ENCODE data around the gene FRS3.

Gene FRS3

DNA sequence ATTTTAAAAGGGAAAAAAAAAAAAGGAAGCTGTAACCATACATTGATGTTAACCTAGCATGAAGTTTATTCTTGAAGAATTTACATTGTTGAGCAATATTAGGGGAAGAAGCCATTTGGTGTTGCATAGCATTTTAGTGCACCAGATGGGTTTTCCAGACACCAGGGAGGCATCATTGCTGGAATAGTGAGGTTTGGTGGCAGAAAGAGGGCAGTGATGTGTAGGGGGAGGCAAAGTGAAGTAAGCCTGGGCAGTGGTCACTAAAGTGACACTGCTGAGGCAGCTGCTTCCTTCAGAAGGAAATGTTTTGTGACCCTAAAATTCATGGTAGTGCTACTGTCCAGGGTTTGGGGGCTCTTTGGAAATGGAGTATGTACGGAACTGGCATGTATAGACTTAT, 10.3 kb upstream of the FRS3 start:
- peak; percentile 15 for DNase-seq

DNA sequence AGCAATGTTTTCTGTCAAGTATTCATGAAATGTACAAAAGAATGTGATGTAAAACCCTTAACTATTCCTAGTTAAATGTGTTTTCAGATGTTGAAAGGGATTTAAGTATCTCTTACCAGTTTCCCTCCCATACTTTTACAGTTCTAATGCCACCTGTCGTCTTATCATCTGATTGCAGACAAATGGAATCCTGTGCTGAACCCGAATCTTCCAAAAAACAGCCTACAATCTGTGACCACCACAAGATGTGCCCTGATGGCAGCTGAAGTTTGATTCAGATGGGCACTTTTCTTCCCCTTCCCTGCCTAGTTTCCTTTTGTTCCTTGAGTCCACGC, 9.7 kb upstream of the FRS3 start:
- no peak for DNase-seq

DNA sequence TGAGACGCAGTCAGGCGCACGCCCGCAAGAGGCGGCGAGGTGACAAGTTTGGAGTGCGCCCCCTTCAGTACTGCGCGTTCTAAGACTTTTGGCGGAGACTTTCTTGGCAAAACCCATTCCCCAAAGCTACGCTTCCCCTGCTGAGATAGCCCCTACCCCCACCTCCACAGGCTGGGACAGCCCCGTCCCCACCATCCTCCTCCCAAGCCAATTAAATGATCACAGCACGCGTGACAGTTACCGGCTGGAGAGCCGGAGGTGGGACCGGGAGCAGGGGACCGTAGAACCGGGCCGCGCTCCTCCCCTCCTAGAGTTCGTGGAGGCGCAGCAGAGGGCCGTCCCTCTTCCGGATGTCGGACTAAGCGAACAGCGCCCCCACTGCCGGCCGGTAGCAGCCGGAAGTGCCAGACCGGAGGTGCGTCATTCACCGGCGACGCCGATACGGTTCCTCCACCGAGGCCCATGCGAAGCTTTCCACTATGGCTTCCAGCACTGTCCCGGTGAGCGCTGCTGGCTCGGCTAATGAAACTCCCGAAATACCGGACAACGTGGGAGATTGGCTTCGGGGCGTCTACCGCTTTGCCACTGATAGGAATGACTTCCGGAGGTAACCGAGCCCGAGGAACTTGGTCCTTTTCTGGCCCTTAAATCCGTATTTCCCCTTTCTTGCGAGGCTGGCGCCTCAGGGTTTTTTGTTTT, 7.7 kb upstream of the FRS3 start, which contains the start of gene TOMM6:
Gene TOMM6 (plus strand): TSS at position 476 of the 699 bp plus-strand sequence. CDS start 4 bp downstream, at position 480.
- peak; percentile 71 for DNase-seq

DNA sequence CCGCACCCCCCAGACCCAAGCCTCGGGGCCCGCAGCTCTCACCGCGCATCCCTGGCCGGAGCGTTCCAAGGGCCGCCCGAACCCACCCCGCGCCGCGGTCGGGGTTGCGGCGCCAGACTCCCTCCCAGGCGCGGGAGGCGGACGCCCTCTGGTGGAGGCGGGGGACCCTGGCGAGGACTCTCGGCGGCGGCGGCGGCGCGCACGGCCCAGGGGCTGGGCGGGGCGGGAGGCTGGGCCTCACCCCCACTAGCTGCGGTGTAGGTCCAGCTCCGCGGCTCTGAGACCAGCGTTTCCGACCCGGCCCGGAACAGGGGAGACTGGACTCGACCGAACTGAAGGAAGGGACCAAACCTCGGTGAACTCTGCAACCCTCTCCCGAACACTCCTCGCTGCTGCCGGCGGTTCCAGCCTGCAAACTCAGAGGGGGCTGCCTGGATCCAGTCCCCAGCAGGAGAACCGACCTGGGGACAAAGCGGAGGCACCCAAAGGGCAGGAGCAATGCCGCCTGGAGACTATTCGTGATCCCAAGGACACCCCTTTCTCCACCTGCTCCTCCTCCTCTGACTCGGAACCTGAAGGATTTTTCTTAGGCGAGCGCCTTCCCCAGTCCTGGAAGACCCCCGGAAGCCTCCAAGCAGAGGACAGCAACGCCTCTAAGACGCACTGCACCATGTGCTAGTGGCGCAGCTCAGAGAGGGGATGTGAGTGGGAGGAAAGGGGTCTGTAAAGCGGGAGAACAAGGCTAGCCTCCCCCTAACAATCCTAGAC, 6.9 kb upstream of the FRS3 start:
- DNase-seq: peak; percentile 19

DNA sequence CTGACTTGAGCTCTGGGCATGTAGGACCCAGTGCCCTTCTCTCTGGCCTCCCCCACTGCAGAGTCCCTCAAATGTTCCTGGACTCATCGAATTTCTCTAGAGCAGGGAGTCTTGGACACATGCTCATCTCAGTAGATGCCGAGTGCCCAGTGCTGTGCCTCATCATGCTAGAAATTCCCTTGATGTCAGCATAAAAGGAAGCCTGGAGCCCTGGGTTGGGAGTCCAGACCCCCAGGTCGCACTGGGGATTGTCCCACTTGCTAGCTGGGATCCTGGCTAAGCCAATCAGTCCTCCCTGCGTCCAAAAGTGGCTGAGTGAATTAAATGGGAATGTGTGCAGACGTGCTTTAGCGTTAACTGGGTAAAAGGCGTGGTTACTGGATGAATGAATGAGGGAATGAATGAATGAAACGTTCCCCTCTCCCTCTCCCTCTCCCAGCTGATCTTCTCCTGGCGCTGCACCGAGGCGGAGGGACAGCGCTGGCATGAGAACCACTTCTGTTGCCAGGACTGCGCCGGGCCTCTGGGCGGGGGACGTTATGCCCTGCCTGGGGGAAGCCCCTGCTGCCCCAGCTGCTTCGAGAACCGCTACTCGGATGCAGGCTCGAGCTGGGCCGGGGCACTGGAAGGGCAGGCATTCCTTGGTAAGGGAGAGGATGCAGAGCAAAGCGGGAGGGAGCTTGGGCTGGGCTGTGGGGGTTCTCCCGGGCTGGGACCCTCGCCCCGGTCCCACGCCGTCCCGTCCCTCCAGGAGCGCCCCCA, 6.2 kb upstream of the FRS3 start:
- no peak for DNase-seq

DNA sequence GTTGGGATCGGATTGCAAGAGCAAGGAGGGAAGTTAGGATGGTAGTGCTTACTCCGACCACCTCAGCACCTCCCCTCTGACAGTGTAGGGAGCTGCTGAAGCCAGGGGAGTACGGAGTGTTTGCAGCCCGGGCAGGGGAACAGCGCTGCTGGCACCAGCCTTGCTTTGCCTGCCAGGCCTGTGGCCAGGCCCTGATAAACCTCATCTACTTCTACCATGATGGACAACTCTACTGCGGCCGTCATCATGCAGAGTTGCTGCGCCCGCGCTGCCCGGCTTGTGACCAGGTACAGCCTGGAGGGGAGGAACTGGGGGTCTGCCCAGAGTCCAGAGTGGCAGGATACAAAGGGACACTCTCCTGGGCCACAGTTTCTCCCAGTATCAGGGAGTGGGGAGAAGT, 5.6 kb upstream of the FRS3 start:
- DNase-seq: no peak

DNA sequence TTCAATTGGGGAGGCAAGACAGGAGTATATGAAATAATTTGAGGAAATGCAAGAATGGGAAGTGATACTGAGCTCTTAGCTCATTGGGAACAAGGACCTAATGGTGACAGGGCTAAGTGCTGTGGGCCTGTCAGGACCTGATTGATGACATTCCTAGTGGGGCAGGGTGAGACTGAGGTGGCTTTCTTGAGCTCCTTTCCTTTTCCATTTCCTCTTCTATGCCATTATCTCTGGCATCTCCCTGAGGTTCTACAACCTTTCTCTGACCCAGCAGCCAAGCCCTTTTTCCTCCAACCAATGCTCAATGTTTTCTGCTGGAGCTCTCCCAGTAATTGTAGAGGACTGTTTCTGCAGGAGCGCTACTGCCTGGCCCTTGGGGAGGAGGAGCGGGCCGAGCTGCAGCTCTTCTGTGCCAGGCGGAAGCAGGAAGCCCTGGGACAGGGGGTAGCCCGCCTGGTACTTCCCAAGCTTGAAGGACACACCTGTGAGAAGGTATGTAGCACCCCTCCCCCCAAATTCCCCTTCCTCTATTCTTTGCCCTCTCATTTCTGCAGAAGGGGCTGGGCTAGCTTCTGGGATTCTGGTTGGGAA, 5.0 kb upstream of the FRS3 start:
- no peak for DNase-seq

DNA sequence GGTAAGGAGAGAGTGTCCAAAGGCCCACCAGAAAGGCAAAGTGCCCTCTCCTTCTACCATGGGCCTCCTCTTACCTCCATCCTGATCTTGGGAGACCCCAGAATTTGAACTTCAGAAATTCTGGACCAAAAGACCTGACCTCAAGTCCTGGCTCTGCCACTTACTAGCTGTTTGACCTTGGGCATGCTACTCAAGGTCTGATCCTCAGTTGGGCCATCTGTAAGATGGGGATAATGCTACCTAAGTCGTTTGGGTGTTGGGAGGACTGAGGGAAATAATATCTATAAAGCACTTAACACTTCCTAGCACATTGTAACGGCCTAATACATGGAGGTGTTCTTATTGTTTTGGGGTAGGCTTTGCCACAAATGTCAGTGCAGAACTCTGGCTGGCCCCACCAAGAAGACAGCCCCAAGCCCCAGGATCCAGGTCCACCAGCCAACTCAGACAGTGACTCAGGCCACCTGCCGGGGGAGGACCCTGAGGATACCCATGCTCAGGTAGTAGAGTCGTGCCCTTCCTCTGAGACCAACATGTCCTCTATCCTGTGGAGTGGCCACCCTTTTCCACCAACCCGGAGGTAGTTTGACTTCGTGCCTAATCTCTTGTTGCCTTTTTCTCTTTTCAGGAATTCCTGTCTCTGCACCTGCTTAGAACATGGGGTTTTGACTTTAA, 3.5 kb upstream of the FRS3 start:
- no peak for DNase-seq

DNA sequence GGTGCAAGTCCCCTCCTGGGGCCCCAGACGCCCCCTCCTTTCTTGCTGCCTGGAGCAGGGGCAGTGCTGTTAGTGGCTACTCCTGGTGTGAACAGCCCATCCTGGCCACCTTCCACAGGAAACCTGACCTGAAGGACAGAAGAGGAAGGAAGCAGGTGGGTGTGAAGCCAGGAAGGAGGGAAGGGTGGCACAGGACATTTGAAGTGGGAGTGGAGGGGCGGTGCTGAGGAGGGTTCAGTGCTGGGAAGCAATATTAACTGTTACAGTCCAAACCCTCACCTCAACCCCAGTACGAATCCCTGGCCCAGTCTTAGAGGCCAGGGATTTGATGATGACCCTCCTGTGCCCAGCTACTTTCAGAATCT, 1.6 kb upstream of the FRS3 start:
- no peak for DNase-seq

DNA sequence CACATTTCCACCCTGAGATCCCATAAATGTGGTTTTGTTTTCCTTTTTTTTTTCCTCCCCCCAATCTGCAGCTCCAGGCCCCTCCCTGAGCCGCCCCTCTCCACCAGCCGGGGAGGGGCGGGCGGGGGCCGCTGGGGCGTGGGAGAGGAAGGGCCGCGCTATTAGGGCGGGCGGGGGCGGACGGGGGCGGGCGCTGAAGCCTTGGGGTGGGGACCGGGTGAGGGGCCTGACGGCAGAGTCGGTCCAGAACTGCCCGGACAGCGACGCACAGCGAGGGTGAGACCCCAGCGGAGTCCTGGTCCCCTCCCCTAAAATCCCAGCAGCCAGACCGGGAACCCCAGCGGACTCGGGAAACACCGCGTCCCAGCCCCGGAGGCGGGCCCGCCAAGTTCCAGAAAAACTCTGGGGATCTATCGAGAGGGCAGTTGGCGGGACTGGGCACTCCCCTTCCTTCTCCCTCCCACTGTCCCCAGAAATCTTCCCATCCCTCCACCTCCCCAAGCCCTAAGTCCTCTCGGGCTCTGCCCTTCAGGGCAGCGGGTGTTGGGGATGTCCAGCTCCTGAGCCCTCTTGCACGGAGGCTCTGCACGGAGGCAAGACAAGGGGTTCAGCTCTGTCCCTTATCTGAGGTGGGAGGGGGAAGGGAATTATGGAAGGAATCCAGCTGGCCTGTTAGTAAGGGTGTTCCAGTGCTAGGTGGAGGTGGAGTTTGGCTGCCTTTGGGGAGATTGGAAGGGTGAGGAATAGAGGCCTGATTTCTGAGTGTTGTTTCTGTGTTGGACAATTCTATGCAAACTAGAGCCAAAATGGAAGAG, 1.1 kb upstream of the FRS3 start, which contains the start of gene PRICKLE4:
Gene PRICKLE4 (plus strand): TSS at position 232 of the 815 bp plus-strand sequence. CDS start 2,692 bp downstream, outside the sequence.
- DNase-seq: no peak

DNA sequence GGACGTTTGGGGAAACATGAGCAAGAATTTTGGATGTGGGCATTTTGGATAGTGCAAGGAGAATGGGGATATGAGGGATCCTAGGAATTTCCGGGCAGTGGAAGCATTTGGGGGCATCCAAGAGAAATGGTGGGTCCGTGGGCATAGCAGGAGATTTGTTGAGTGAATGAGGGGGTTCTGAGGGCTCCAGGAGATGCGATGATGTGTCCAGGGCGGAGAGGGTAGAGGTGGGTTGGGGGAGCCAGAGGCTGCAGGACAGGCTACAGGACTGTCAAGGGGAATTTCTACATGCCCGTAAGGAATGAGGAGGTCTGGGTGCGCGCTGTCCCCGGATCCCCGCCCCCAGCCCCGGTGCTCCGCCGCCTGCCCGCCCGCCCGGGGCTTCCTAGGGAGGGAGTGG, 364 bp downstream of the FRS3 start:
- no peak for DNase-seq

DNA sequence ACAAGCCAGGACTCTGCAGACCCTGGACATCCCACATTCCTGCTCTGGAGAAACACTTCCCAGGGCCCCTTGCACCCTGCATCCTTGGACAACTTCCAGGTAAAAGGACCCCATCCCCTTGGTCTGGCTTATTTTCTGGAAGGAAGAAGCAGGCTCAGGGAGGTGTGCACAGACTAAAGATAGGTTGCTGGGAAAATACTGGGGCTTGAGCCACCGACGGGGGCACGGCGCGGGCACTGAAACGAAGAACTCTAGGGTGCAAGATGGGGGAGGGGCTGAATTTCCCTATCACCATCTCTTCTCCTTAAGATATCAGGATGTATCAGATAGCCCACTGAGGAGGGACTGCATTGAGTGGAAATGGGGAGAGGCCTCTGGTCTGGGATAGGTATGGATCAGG, 805 bp downstream of the FRS3 start:
- DNase-seq: no peak

DNA sequence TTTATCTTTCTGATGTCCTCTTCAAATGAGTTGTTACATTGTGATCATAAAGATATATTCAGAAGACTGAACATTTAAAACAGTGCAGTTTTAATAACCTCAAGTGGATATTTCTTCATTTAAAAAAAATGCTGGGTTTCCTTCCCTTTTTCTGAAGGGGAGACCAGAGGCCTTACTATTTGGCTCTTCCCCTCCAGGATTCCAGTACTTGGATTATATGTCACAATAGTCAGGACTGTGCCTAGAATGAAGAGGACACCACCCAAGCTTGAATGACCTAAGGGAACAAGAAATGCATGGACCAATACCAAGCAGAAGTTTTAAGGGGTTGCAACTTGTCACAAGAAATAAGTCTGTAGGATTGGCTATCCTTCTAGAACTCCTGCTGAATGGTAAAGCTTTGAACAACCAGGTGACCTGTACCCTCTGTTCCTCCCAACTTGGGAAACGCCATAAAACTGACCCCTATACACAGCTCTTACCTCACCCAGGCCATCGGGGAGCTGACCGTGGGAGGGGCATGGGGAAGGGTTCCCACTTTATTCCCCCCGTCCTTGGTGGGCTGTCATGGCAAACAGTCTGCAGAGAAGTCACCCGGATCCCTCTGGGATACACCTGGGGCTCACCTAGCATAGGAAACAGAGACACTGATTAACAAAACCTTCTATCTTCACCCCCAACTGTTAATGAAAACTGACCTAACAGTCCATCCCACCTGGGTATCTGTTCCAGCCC, 2.0 kb downstream of the FRS3 start:
- DNase-seq: peak; percentile 47

DNA sequence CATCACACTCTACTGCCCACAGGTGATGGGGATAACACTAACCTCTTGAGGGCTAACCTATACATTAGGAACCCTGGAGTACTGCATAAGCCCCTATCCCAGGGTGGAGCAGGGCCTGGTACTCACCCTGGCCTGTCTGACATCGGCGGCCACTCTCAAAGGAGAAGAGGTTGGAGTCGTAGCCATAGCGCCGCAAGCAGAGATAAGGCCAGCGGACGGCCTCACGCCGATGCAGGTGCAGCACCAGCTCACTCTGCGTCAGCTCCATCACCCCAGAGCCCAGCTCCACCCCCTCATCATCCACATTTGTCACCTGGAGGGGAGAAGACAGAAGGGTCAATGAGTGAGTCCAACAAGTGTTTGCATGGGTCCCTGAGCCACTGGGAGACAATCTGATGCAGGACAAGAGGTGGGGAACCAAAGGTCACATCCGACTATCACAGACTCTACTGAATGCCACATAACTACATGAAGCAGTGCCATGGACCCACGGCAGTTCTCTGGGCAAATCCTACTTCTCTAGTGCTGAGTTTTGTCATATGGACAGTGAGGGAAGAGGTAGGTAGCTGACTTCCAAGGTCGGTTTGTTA, 4.3 kb downstream of the FRS3 start:
- no peak for DNase-seq

DNA sequence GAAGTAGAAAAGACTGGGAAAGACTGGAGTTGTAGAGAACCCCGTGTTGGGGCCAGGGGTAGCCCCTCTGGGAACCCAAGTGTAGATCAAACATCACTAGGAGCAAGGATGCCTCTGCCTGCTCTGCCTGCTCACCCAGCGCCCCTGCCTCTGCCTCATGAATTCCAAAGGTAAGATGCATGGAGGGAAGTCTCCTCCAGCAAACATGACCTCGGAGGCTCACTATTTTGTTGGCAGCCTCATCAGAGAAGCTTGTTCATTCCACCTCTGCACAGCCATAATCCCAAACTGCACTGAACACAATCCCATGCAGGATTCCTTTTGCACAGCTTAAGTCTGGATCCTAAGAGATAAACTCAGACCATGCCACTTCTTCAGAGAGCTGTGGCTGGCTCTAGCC, 4.9 kb downstream of the FRS3 start:
- no peak for DNase-seq

DNA sequence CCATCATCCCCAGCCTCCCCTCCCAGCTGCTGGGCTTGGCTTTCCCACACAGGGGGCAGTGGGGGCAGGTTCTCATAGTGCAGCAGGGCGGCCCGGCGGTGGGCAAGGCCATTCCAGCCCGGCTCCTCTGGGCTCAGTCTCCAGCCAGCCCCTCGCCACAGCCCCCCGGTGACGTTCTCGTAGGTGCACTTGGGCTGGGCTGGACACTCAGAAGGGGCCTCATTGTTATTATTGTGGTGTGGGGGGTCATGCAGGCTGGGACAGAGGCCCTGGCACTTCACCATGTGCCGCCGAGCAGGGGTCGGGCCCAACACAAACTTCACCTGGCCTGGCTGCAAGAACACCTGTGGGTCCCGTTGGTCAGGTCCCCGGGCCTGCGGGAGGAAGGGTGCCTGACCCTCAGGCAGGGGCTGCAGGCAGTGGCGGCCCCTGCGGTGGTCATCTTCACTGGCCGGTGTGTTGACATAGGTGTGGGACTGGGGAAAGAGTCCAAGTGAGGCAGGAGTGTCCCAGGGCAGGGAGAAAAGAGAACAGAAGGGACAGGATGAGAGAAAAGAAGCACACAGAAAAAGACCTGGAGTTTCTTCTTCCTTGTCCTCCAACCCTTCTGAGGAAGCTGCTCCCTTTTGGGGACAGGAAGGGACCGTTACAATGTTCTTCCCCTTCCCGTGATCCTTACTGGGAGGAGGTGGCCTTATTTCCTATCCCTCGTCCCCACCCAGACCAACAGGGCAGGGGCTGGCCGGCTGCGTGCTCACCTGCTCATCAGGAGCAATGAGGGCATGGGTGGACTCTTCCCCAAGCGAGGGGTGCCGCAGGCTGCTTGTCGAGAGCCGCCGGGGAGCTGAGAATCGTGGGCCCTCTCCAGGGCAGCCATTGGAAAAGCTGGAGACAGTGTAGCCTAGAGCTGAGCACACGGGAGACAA, 8.4 kb downstream of the FRS3 start:
- no peak for DNase-seq

DNA sequence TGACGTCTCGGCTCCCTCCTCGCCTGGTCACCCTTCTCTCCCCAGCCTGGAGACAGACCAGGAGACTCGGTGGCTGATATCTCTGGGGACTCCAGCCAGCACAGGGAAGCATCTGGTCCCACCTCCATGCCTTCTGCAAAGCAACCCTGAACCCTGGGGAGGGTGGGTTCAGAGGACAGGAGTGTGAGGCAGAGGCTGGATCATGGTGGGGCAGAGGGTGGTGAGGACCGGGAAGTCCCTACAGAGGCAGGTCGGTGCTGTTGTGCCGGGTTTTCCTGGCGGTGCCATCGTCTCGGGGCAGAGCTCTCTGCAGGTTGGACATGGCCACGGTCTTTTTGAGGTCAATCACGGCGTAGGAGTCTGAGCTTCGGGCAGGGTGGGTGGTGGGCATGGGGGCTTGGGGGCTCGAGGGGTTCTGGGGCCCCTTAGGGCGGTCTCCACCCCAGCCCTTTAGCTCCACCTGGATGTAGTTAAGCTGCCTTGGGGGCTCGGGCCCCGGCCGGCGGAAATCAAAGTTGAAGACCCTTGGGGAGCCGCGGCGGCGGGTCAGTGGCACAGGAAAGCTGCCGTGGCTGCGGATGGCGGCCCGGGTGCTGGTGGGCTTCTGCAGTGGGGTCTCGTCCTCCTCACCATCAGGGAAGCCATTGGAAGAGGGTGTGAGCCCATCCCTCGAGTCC, 9.2 kb downstream of the FRS3 start:
- no peak for DNase-seq

DNA sequence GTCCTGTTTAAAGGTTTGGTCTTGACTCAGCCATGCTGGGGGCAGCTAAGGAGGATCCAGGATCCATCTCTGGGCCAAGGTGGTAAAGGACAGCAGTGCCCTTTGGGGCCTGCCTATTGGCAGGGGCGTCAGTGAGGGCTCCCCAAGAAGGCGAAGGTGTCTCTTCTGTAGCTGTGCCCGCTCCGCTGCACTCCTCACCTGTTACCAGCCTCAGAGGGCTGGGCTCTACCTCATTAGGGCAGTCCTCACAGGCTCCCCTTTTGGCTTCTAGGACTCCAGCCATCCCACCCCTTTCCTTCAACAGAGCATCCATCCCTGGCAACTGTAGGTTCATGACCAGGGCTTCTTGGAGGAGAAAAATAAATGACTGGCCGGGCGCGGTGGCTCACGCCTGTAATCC, 10.3 kb downstream of the FRS3 start:
- DNase-seq: no peak

Measured in GF-D8 (cell line).